Liver (tissue), 9 donors: ENCODE data around the gene UPK1A. TPM values are rescaled to one million over a fixed set of nuclear protein-coding genes. Genes with fewer than 3 reads are reported as not detected.

ENCODE experiments used
- DNase-seq: peaks from one replicate; pipeline ENCODE4 v3.0.0-alpha.2; 2017; ENCODE audit warnings: low spot score
- H3K27ac ChIP-seq, 2 donors: one replicate each; pipeline ENCODE4 v1.7.0; 2013; ENCODE audit warnings: inconsistent platforms in 2 of 2, low read length in 2 of 2, control low read depth in 1 of 2, low read depth in 1 of 2, mild to moderate bottlenecking in 1 of 2
- H3K27me3 ChIP-seq, 4 donors: one replicate each; pipeline versions ENCODE4 v1.6.1 to v1.7.0; 2013; ENCODE audit warnings: low read length in 3 of 4, inconsistent platforms in 1 of 4, mild to moderate bottlenecking in 1 of 4, moderate library complexity in 1 of 4; ENCODE audit not compliant: control insufficient read depth in 4 of 4, insufficient read depth in 4 of 4
- H3K36me3 ChIP-seq, 4 donors: one replicate each; pipeline versions ENCODE4 v1.6.1 to v1.7.0; 2013; ENCODE audit warnings: low read length in 3 of 4, mild to moderate bottlenecking in 3 of 4, low read depth in 1 of 4, moderate library complexity in 1 of 4; ENCODE audit not compliant: control insufficient read depth in 4 of 4, insufficient read depth in 3 of 4
- H3K4me1 ChIP-seq, 4 donors: one replicate each; pipeline versions ENCODE4 v1.6.1 to v1.7.0; 2013; ENCODE audit warnings: low read length in 3 of 4, mild to moderate bottlenecking in 3 of 4, moderate library complexity in 1 of 4; ENCODE audit not compliant: control insufficient read depth in 4 of 4, insufficient read depth in 4 of 4
- H3K4me3 ChIP-seq, 3 donors: one replicate each; pipeline versions ENCODE4 v1.6.1 to v1.7.0; 2013; ENCODE audit warnings: low read length in 3 of 3, control low read depth in 1 of 3, low read depth in 1 of 3, mild to moderate bottlenecking in 1 of 3
- H3K9ac ChIP-seq, 2 donors: one replicate each; pipeline ENCODE4 v1.7.0; 2013; ENCODE audit warnings: low read length in 2 of 2, mild to moderate bottlenecking in 2 of 2, moderate library complexity in 2 of 2, control low read depth in 1 of 2, low read depth in 1 of 2
- H3K9me3 ChIP-seq, 4 donors: one replicate each; pipeline versions ENCODE4 v1.6.1 to v1.7.0; 2013; ENCODE audit warnings: low read length in 3 of 4; ENCODE audit not compliant: control insufficient read depth in 4 of 4
- EGR1 ChIP-seq, 2 donors: IDR thresholded peaks; 2 replicates each; pipeline ENCODE4 v1.6.1; 2016 to 2018; ENCODE audit warnings: antibody characterized with exemption in 2 of 2, low read depth in 2 of 2
- FOXA1 ChIP-seq: IDR thresholded peaks from 2 replicates; pipeline ENCODE4 v1.6.1; 2016; ENCODE audit warnings: antibody characterized with exemption
- FOXA2 ChIP-seq: IDR thresholded peaks from 2 replicates; pipeline ENCODE4 v1.6.1; 2016; ENCODE audit warnings: antibody characterized with exemption
- GABPA ChIP-seq, 2 donors: IDR thresholded peaks in 1 of 2; conservative IDR thresholded peaks in 1 of 2; 2 replicates each; pipeline ENCODE4 v1.6.1; 2016; ENCODE audit warnings: antibody characterized with exemption in 2 of 2, mild to moderate bottlenecking in 1 of 2, moderate library complexity in 1 of 2
- HNF4G ChIP-seq: IDR thresholded peaks from 2 replicates; pipeline ENCODE4 v1.6.1; 2016; ENCODE audit warnings: antibody characterized with exemption
- JUND ChIP-seq, 2 donors: IDR thresholded peaks; 2 replicates each; pipeline ENCODE4 v1.6.1; 2016; ENCODE audit warnings: antibody characterized with exemption in 2 of 2
- NR2F2 ChIP-seq: IDR thresholded peaks from 2 replicates; pipeline ENCODE4 v1.6.1; 2016; ENCODE audit warnings: antibody characterized with exemption
- RAD21 ChIP-seq, 2 donors: IDR thresholded peaks; 2 replicates each; pipeline ENCODE4 v1.6.1; 2016; ENCODE audit warnings: antibody characterized with exemption in 2 of 2, mild to moderate bottlenecking in 2 of 2
- RXRA ChIP-seq, 2 donors: IDR thresholded peaks; 2 replicates each; pipeline ENCODE4 v1.6.1; 2017 to 2018; ENCODE audit warnings: antibody characterized with exemption in 2 of 2, mild to moderate bottlenecking in 1 of 2
- SP1 ChIP-seq: IDR thresholded peaks from 2 replicates; pipeline ENCODE4 v1.6.1; 2018; ENCODE audit warnings: antibody characterized with exemption, mild to moderate bottlenecking
- TAF1 ChIP-seq: conservative IDR thresholded peaks from 2 replicates; pipeline ENCODE4 v1.6.1; 2016; ENCODE audit warnings: antibody characterized with exemption, mild to moderate bottlenecking
- YY1 ChIP-seq: IDR thresholded peaks from 2 replicates; pipeline ENCODE4 v1.6.1; 2016; ENCODE audit warnings: antibody characterized with exemption, mild to moderate bottlenecking
- WGBS: extraction: QIAGEN DNeasy Blood & Tissue Kit; methylation state at CpG from one replicate; pipeline ENCODE4 v1.1.7; 2013; 5-methylcytosine and 5-hydroxymethylcytosine counted together
- polyA plus RNA-seq, 2 donors: library from polyadenylated mRNA; stranded (reverse) in 1 of 2; unstranded in 1 of 2; fragments of 200-250 nt in 1 of 2; fragments of >200 nt in 1 of 2; fragmentation: Nextera tagmentation in 1 of 2; extraction: Ambion mirVana in 1 of 2; gene quantifications; one replicate each; pipeline versions ENCODE4 v1.2.1 to v1.2.3, GENCODE V29; 2013 to 2015
- total RNA-seq, 2 donors: library from RNA; depleted of rRNA; stranded (reverse); fragments of >200 nt; gene quantifications; one replicate each; pipeline ENCODE4 v1.2.3, GENCODE V29; 2014
- TF ChIP-seq, protein P1 (sequence below): fragments of 150-350 bp; IDR thresholded peaks from 2 replicates; pipeline ENCODE4 v1.5.1; 2017; ENCODE audit warnings: improper control_type of control experiment, low read depth, low read length; ENCODE audit not compliant: missing input control
- TF ChIP-seq, protein P2 (sequence below): IDR thresholded peaks from 2 replicates; pipeline ENCODE4 v1.6.1; 2016; ENCODE audit warnings: antibody characterized with exemption
- TF ChIP-seq, protein P3 (sequence below): IDR thresholded peaks from 2 replicates; pipeline ENCODE4 v1.6.1; 2016; ENCODE audit warnings: antibody characterized with exemption, mild to moderate bottlenecking
- TF ChIP-seq, protein P4 (sequence below): IDR thresholded peaks from 2 replicates; pipeline ENCODE4 v1.6.1; 2016; ENCODE audit warnings: antibody characterized with exemption
- donor health status: healthy.
- donor health status: healthy.
- donor health status: healthy.
- donor health status: healthy.
- donor health status: healthy.

UPK1A gene
- total and polyA plus RNA-seq, 4 donors, result 0.10 to 0.56 TPM; not detected in 2

DNA sequence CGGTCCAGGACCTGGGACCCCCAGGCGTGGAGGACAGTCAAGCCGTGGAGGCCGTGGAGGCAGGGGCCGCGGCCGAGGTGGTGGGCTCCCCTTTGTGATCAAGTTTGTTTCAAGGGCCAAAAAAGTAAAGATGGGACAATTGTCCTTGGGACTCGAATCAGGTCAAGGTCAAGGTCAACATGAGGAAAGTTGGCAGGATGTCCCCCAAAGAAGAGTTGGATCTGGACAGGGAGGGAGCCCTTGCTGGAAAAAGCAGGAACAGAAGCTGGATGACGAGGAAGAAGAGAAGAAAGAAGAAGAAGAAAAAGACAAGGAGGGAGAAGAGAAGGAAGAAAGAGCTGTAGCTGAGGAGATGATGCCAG is 53.8 kb downstream of the UPK1A start:
- no peaks in the 10 kb centered on the region for H3K27me3 ChIP-seq
- no peak overlapping the region for H3K9ac ChIP-seq
- DNase-seq, result no peak
- H3K9me3 ChIP-seq, result no peaks in the 10 kb centered on the region
- TF ChIP-seq HNF4G (no peak), RAD21 (IDR thresholded peaks at IDR 0.05) (no peak), YY1 (no peak), GABPA (IDR thresholded peaks at IDR 0.05 in 1 of 2, conservative IDR thresholded peaks at IDR 0.05 in 1 of 2) (no peak), TAF1 (no peak), FOXA1 (no peak), NR2F2 (no peak), EGR1 (IDR thresholded peaks at IDR 0.05; ENCODE audit: low read depth in 2 of 2) (no peak), SP1 (no peak), JUND (IDR thresholded peaks at IDR 0.05) (no peak)
- TF ChIP-seq, protein P1, sequence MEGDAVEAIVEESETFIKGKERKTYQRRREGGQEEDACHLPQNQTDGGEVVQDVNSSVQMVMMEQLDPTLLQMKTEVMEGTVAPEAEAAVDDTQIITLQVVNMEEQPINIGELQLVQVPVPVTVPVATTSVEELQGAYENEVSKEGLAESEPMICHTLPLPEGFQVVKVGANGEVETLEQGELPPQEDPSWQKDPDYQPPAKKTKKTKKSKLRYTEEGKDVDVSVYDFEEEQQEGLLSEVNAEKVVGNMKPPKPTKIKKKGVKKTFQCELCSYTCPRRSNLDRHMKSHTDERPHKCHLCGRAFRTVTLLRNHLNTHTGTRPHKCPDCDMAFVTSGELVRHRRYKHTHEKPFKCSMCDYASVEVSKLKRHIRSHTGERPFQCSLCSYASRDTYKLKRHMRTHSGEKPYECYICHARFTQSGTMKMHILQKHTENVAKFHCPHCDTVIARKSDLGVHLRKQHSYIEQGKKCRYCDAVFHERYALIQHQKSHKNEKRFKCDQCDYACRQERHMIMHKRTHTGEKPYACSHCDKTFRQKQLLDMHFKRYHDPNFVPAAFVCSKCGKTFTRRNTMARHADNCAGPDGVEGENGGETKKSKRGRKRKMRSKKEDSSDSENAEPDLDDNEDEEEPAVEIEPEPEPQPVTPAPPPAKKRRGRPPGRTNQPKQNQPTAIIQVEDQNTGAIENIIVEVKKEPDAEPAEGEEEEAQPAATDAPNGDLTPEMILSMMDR, result no peak
- TF ChIP-seq, protein P2, sequence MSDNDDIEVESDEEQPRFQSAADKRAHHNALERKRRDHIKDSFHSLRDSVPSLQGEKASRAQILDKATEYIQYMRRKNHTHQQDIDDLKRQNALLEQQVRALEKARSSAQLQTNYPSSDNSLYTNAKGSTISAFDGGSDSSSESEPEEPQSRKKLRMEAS, result no peak
- TF ChIP-seq, protein P3, sequence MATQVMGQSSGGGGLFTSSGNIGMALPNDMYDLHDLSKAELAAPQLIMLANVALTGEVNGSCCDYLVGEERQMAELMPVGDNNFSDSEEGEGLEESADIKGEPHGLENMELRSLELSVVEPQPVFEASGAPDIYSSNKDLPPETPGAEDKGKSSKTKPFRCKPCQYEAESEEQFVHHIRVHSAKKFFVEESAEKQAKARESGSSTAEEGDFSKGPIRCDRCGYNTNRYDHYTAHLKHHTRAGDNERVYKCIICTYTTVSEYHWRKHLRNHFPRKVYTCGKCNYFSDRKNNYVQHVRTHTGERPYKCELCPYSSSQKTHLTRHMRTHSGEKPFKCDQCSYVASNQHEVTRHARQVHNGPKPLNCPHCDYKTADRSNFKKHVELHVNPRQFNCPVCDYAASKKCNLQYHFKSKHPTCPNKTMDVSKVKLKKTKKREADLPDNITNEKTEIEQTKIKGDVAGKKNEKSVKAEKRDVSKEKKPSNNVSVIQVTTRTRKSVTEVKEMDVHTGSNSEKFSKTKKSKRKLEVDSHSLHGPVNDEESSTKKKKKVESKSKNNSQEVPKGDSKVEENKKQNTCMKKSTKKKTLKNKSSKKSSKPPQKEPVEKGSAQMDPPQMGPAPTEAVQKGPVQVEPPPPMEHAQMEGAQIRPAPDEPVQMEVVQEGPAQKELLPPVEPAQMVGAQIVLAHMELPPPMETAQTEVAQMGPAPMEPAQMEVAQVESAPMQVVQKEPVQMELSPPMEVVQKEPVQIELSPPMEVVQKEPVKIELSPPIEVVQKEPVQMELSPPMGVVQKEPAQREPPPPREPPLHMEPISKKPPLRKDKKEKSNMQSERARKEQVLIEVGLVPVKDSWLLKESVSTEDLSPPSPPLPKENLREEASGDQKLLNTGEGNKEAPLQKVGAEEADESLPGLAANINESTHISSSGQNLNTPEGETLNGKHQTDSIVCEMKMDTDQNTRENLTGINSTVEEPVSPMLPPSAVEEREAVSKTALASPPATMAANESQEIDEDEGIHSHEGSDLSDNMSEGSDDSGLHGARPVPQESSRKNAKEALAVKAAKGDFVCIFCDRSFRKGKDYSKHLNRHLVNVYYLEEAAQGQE, result no peak
- peaks cover 25 to 41% (median 33%) of the 10 kb centered on the region in 4 donors for H3K36me3 ChIP-seq
- peaks cover 12 to 34% (median 25%) of the 10 kb centered on the region in 4 donors for H3K4me1 ChIP-seq
- WGBS, result 88% methylated on average over 9 of the region's 9 CpGs
- no peak overlapping the region for H3K27ac ChIP-seq
- H3K4me3 ChIP-seq, result no peak overlapping the region

DNA sequence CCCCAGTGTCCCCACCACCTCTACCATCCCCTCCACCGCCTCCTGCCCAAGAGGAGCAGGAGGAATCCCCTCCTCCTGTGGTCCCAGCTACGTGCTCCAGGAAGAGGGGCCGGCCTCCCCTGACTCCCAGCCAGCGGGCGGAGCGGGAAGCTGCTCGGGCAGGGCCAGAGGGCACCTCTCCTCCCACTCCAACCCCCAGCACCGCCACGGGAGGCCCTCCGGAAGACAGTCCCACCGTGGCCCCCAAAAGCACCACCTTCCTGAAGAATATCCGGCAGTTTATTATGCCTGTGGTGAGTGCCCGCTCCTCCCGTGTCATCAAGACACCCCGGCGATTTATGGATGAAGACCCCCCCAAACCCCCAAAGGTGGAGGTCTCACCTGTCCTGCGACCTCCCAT is 54.3 kb downstream of the UPK1A start:
- Histone ChIP-seq H3K36me3 (peaks cover 30 to 46% (median 37%) of the 10 kb centered on the region in 4 donors), H3K4me3 (no peak overlapping the region), H3K4me1 (peaks cover 11 to 29% (median 23%) of the 10 kb centered on the region in 4 donors), H3K9me3 (no peaks in the 10 kb centered on the region), H3K9ac (no peak overlapping the region), H3K27me3 (no peaks in the 10 kb centered on the region), H3K27ac (no peak overlapping the region)
- TF ChIP-seq GABPA (IDR thresholded peaks at IDR 0.05 in 1 of 2, conservative IDR thresholded peaks at IDR 0.05 in 1 of 2) (no peak), FOXA2 (no peak), JUND (IDR thresholded peaks at IDR 0.05) (no peak), EGR1 (IDR thresholded peaks at IDR 0.05; ENCODE audit: low read depth in 2 of 2) (no peak), RXRA (IDR thresholded peaks at IDR 0.05) (no peak), YY1 (no peak), TAF1 (no peak)
- TF ChIP-seq, protein P4, sequence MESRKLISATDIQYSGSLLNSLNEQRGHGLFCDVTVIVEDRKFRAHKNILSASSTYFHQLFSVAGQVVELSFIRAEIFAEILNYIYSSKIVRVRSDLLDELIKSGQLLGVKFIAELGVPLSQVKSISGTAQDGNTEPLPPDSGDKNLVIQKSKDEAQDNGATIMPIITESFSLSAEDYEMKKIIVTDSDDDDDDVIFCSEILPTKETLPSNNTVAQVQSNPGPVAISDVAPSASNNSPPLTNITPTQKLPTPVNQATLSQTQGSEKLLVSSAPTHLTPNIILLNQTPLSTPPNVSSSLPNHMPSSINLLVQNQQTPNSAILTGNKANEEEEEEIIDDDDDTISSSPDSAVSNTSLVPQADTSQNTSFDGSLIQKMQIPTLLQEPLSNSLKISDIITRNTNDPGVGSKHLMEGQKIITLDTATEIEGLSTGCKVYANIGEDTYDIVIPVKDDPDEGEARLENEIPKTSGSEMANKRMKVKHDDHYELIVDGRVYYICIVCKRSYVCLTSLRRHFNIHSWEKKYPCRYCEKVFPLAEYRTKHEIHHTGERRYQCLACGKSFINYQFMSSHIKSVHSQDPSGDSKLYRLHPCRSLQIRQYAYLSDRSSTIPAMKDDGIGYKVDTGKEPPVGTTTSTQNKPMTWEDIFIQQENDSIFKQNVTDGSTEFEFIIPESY, result no peak
- TF ChIP-seq, protein P2, result no peak
- TF ChIP-seq, protein P3, result no peak
- 91% methylated on average over 17 of the region's 17 CpGs for WGBS
- no peak for DNase-seq
